ENCODE measurements around the gene LYZL1. TPM values are rescaled to one million over a fixed set of nuclear protein-coding genes. Genes with fewer than 3 reads are reported as not detected.

Gene LYZL1
- total and polyA plus RNA-seq, 2 of the 8 experiments (the other 6 are each of a cell fraction or from before 2014, with no cell fraction given) = not detected

- no peak for TF ChIP-seq BACH1 (IDR thresholded peaks at IDR 0.05; ENCODE audit: low read length)
Observed at GRCh38 chr10:29301359-29301910, 12.6 kb downstream of the LYZL1 start (continued).

All from H1 (cell line).